ACHN (cell line): ENCODE data around the gene SLC15A2.
"Not testable (repeated sequence)": the region's sequence is repeated elsewhere in the genome, so short reads cannot be mapped to it uniquely, and the experiment has no call there.

Experiments used
- DNase-seq: peaks from one replicate; pipeline ENCODE4 v3.0.0-alpha.2; 2015
- in situ Hi-C: cut with HindIII; loops from 2 replicates; pipeline ENCODE4 v1.10.0; 2017; ENCODE audit warnings: low sequenced_read_pairs, low pct_ligation_motif_present, low pct_unique_long_range_greater_than_20kb

The SLC15A2 gene

GRCh38 chr3:121914081-121914998 lies 20.1 kb downstream of the SLC15A2 start:
- in situ Hi-C loops, result no loop called here
- DNase-seq, result no peak

- in situ Hi-C loops, result no loop called here
- no peak for DNase-seq
These were observed 22.0 kb downstream of the SLC15A2 start for GRCh38 chr3:121916189-121916588.

GRCh38 chr3:121918779-121919483 lies 24.7 kb downstream of the SLC15A2 start:
- no peak for DNase-seq
- in situ Hi-C loops, result no loop called here

- DNase-seq, result no peak
- in situ Hi-C loops, result no loop called here
These were observed 30.5 kb downstream of the SLC15A2 start for GRCh38 chr3:121924734-121925133.

GRCh38 chr3:121926380-121926779 lies 32.2 kb downstream of the SLC15A2 start:
- in situ Hi-C loops, result no loop called here
- no peak for DNase-seq

- not testable (repeated sequence) for DNase-seq
These were observed 44.1 kb downstream of the SLC15A2 start for GRCh38 chr3:121938141-121938855.

GRCh38 chr3:121941592-121941991 lies 47.4 kb downstream of the SLC15A2 start:
- in situ Hi-C loops, result no loop called here
- no peak for DNase-seq

More at GRCh38 chr3:121938141-121938855, 44.1 kb downstream of the SLC15A2 start:
- in situ Hi-C loops, result not testable (repeated sequence)

- DNase-seq, result no peak
- in situ Hi-C loops, result no loop called here
These were observed 48.0 kb downstream of the SLC15A2 start for GRCh38 chr3:121942116-121942786.

- no peak for DNase-seq
- in situ Hi-C loops, result no loop called here
These were observed 49.2 kb downstream of the SLC15A2 start for GRCh38 chr3:121943431-121943830.

- DNase-seq, result no peak
- in situ Hi-C loops, result no loop called here
These were observed 54.4 kb downstream of the SLC15A2 start for GRCh38 chr3:121948641-121949040.

GRCh38 chr3:121951291-121951919 lies 57.2 kb downstream of the SLC15A2 start:
- in situ Hi-C loops, result no loop called here
- DNase-seq, result no peak

- no peak for DNase-seq
- in situ Hi-C loops, result no loop called here
These were observed 62.2 kb downstream of the SLC15A2 start for GRCh38 chr3:121956363-121956762.

GRCh38 chr3:121957674-121958415 lies 63.6 kb downstream of the SLC15A2 start:
- DNase-seq, result no peak
- in situ Hi-C loops, result no loop called here

- no peak for DNase-seq
- in situ Hi-C loops, result no loop called here
These were observed 64.6 kb downstream of the SLC15A2 start for GRCh38 chr3:121958801-121959200.

- in situ Hi-C loops, result no loop called here
- no peak for DNase-seq
These were observed 67.1 kb downstream of the SLC15A2 start for GRCh38 chr3:121961283-121961682.

- DNase-seq, result no peak
- in situ Hi-C loops, result no loop called here
These were observed 68.2 kb downstream of the SLC15A2 start for GRCh38 chr3:121962443-121962842.

- in situ Hi-C loops, result no loop called here
These were observed 69.4 kb downstream of the SLC15A2 start for GRCh38 chr3:121963608-121964007.

GRCh38 chr3:121969631-121970030 lies 75.4 kb downstream of the SLC15A2 start:
- in situ Hi-C loops, result no loop called here
- DNase-seq, result no peak

More at GRCh38 chr3:121963608-121964007, 69.4 kb downstream of the SLC15A2 start:
- DNase-seq, result no peak
